GM21515 (cell line): ENCODE measurements around the gene PERP.
"Not testable (repeated sequence)": the region's sequence is repeated elsewhere in the genome, so short reads cannot be mapped to it uniquely, and the experiment has no call there.

Experiments used
- ATAC-seq: cut with Tn5 transposase; IDR thresholded peaks from one replicate; pipeline ENCODE4 v1.9.1; 2021; ENCODE audit not compliant: unreplicated experiment

The PERP gene

DNA sequence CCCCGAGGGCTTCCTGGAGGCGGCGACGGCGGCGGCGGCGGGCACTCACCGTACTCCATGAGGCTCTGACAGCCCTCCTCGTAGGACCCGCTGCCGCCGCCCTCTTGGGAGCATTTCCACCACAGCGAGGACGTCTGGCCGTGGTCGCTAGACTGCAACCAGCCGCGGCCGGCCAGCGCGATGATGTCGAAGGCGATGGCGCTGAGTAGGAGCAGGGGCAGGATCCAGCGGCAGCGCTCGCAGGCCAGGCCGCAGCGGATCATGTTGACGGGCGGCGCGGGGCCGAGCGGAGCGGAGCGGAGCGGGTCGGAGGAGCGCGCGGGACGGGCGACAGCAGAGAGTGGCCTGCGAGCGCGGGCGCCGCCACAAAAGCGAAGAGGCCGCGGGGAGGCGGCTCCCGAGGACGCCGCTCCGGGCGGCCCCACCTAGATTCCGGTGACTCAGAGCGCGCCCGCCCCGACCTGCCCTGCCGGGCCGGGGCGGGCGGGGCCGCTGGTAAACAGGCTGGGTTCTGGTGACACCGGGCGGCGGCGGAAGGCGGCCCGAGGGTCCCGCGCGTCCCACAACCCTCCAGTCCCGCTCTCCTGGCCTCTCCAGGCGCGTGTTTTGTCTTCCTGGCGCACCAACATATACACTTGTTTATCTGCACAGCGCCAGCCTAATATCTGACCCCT, at the start of gene PERP:
Gene PERP, minus strand, starts transcription at position 342 of the 674 bp plus-strand sequence. Its CDS starts 79 bp downstream, at position 263.
- peak; percentile 74 for ATAC-seq

DNA sequence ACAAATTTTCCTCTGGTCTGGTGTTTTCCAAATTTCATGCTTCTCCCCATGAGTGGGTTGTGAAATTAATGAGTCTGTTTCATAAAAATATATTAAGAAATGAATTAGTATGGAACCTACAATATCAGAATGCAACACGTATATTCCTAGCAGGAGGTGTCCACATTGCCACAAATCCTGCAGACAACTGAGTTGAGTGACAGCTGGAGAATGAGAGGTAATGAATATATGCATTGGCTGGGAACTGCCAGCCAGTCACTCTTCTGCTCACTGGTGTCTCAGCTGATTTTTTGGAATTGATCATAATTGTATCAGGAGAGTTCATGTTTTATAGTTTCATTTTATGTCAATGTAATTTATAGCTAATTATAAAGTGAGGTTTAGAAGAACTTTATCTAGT, 48.2 kb upstream of the PERP start:
- no peak for ATAC-seq

DNA sequence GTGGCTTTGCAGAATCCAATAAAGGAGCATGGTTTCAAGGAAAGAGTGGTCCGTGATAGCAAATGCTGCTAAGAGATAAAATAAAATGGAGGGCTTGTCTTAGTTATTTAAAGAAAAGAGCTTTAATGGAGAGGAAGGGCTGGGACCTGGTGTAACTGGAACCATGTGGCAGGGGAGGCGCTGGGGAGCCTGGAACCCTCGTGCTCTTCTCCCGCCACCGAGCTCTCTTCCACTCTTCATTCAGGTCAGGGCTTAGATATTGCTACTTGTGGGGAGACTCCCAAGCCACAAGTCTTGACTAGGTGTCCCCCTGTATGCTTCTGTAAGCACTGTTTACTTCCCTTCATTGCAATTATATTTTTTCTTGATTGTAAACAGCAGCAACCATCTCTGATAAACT, 39.3 kb upstream of the PERP start:
- no peak for ATAC-seq

DNA sequence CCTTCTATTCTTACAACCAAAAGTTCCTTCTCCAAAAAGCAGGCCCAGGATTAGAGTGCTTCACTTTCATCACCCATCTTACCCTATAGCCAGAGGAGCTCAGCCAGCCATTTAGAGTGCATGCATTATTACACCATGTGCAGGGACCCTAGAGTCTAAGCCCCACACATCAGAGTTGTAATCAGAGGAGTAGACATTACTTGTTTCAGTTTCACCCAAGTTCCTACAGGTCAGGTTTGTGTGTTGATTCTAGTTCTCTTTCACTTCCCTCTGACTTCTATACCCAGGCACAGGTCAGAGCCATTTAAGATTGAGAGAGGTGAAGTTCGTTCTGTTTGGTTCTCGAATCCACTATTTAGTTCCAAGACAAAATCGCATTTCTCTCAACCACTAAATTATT, 38.2 kb upstream of the PERP start:
- peak; percentile 74 for ATAC-seq

DNA sequence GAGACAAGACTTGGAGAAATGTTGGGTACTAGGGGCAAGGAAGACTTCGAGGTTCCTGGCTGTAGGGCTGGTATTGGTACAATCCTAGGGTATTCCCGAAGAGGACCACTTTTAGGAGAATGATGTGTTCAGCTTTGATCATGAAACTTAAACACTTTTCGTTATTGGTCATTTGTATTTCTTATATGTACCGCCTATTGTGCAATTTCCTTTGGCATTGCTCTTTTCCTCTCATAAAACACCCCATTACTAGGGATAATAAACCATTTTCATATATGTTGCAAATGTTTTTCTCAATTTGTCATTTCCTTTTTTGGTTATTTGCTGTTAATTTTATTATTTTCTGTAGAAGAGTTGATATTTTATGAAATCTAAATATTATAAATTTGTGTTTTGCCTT, 35.6 kb upstream of the PERP start:
- ATAC-seq = no peak

DNA sequence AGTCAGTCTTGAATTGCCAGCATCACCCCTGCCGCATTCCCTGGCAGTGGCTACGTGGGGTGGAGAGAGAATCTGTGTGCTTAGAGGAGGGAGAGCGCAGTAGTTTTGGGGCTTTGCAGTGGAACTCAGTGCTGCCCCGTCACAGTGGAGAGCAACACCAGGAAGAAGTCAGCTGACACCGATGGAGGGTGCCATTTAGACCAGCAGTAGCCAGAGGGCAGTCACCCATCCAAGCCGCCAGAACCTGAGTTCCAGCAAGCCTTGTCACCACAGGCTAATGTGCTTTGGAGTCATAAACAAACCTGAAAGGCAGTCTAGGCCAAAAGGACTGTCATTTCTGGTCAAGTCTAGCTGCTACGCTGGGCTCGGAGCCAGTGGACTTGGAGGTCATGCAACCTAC, 22.0 kb upstream of the PERP start:
- no peak for ATAC-seq

DNA sequence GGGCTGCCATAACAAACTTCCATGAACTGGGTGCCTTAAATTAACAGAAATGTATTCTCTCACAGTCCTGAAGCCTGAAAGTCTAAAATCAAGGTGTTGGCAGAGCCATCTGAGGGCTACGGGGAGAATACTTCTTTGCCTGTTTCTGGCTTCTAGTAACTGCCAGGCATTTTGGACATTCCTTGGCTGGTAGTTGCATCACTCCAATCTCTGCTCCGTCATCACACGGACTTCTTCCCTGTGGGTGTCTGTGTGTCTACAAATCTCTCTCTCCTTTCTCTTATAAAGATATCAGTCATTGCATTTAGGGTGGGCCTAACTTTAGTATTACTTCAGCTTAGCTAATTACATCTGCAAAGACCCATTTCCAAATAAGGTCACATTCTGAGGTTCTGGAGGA, 20.9 kb upstream of the PERP start:
- no peak for ATAC-seq

DNA sequence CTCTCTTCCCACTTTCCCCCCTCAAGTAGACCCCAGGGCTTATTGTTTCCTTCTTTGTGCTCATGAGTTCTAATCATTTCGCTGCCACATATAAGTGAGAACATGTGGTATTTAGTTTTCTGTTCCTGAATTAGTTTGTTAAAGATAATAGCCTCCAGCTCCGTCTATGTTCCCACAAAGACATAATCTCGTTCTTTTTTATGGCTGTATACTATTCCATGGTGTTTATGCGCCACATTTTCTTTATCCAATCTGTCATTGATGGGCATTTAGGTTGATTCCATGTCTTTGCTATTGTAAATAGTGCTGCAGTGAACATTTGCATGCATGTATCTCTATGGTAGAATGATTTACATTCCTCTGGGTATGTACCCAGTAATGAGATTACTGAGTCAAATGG, 16.9 kb upstream of the PERP start:
- ATAC-seq = no peak

DNA sequence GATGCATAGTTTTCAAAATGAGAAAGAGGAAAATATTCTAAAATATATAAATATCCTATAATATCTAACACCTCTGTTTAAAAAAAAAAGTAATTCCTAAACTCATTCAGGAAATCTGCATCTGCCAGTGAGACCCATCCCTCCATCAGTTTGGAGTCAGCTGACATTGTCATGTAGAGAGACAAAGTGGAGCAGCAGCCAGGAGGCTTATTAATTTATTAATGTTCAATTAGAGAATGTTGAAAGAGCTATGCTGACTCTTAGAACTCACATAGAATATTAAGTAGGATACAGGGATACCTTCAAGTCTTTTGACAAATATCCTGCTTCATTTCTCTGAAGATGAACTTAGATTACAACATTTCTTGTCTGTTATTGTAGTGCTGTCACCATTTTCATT, 12.8 kb upstream of the PERP start:
- ATAC-seq = no peak

DNA sequence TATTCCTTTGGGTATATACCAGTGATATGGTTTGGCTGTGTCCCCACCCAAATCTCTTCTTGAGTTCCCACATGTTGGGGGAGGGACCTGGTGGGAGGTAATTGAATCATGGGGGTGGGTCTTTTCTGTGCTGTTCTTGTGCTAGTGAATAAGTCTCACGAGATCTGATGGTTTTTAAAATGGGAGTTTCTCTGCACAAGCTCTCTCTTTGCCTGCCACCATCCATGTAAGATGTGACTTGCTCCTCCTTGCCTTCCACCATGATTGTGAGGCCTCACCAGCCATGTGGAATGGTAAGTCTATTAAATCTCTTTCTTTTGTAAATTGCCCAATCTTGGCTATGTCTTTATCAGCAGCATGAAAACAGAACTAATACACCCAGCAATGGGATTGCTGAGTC, 12.0 kb upstream of the PERP start:
- ATAC-seq = not testable (repeated sequence)

DNA sequence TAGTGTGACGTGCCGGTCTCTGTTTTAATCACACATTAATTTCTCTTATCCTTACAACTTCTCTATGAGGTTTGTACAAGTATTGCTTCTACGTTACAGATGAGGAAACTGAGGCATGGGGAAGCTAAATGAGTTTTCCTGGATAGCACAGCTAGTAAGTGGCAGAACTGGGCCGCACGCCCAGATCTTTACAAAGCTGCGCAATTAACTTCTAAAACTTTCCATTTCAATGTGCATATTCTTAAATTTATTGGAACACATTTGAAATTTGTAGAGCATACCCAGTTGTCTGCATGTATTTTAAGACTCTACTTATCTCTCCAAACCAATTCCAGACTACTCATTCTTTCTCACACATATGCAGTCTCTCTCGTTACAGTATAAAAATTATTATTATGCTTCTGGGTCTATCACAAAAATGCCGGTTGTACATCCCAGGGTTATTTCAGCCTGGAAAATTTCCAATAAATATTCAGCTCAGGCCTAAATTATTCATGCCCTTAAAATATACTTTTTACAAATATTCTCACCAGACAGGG, 10.2 kb upstream of the PERP start:
- ATAC-seq = no peak

DNA sequence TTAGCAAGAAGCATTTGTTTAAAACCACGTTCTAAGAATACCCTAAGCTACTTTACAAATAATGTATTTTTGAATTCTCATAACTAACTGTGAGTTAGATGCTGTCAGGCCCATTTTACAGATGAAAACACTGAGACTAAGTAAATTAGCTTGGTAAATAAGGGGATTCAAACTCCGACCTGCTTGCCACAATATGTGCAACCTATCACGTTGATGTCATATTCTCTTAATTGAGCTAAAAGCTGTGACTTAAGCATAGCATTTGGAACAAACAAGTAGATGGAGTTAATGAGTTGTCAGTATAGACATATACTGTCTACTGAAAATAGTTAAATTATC, 9.4 kb upstream of the PERP start:
- no peak for ATAC-seq

DNA sequence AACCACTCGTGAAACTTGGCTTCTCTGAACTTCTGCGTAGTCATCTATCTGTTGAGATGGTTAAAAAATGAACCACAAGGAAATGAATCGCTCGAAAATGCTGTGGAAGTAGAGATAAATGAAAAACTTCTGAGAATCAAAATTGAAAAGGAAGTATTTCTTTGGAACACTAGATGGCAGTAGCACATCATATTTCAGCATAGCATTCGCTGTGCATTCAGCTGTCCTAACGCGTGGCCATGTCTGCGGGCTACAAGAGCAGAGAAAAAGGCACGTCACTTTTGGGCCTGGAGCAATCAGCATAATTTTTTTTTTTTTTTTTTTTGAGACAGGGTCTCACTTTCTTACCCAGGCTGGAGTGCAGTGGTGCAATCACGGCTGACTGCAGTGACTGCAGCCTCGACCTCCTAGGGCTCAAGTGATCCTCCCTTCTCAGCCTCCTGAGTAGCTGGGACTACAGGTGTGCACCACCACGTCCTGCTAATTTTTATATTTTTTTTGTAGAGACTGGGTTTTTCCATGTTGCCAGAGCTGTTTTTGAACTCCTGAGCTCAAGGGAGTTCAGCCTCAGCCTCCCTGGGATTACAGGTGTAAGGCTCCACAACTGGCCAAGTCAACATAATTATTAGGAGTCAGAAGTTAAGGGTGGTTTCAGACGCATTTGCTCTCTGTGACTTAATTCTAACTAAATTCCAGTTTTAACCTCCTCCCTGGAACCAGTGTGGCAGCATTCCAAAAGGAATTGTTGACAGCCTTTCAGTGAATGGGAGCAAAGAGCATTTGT, 8.8 kb upstream of the PERP start:
- ATAC-seq = peak; percentile 82

DNA sequence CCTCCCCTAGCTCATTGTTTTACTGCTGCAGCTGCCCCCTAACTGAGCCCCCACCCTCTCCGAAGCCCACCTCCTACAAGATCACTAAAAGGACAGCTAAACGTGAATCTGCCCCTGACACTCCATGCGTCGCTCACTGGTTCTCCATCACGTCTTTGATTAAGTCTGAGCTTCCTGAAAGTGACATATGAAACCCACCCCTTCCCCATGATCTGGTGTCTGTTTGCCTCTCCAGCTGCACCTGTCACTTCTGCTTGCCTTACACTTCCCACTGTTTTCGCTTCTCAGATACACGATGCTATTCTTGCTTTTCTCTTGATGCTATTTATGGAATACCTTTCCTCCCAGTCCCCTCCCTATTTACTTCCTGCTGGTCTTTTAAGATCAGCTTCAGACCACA, 8.0 kb upstream of the PERP start:
- ATAC-seq = no peak

DNA sequence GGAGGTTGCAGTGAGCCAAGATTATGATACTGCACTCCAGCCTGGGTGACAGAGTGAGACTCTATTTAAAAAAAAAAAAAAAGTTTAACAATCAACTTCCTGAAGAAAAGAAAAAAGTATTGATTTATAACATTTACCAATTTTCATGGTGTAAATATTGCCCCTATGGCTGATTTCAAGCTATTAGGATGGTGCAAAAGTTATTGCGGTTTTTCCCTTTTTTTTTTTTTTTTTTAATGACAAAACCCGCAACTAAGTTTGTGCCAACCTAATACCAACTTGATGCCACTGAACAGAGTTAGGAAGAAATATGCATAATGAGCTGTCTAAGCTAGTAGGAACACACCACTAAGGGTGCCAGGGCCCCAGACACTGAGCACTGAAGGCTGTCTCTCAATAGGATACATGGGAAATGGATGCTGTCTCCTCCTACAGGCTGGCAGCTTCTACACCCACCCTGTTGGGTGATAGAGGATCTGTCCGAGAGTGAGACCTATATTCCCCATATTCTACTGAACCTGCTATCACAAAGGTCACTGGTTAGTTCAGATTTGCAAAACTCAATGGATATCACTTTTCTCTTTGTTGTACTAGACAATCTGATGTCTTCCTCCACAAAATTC, 6.5 kb upstream of the PERP start:
- ATAC-seq = no peak

DNA sequence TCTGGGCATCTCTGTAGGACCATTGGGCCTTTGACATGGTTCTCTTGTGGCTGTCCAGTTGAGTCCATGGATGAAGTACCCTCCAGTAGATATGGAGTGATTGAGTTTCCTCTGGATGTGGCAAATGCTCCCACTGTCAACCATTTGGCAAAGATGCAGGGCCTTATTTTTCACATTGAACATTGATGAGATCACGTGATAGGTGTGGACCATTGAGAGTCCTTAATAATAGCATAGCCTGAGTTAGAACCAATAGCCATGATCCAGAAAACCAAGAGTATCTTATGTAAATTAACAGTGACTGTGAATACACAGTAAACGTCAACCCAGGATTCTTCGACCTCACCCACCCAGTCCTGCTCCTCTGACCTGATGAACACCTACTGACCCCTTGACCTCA, 3.0 kb upstream of the PERP start:
- ATAC-seq = no peak

DNA sequence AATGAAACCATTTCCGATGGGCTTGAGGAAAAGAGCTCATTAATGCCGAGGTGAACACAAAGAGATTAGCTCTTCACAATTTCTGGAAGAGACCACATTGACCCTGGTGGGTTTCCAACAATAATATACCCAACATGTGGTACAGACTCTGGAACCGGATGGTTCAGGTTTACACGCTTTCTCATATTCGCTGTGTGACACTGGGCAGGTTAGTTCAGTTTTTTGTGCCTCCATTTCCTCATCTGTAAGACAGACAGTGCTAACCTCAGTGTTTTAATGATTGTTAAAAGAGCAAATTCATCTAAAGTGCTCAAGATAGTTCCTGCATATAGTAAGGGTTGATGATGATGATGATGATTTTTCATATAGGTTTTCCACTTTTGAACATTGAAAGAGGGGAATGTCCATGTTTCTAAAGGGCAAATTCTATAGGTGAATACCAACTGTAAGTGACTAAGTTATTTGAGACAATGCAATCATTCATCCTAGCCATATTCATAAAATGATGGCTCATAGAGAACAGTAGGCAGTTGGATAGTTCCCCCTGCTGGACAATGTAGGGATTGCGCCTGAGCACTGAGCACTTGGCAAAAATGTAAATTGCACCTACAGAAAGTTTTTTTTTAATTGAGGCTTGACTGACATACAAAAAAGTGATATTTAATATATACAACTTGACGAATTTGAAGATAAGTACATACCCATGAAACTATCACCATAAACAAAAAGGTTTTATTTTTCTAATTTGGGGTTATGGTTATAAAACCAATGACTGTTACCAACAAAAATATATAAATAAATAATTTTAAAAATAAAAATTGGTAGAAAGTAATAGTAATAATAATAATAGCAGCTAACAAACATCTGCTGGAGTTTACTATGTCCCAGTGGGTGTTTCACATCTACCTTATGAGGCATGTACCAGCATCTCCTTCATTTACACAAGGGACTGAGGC, 2.1 kb upstream of the PERP start:
- peak; percentile 60 for ATAC-seq

DNA sequence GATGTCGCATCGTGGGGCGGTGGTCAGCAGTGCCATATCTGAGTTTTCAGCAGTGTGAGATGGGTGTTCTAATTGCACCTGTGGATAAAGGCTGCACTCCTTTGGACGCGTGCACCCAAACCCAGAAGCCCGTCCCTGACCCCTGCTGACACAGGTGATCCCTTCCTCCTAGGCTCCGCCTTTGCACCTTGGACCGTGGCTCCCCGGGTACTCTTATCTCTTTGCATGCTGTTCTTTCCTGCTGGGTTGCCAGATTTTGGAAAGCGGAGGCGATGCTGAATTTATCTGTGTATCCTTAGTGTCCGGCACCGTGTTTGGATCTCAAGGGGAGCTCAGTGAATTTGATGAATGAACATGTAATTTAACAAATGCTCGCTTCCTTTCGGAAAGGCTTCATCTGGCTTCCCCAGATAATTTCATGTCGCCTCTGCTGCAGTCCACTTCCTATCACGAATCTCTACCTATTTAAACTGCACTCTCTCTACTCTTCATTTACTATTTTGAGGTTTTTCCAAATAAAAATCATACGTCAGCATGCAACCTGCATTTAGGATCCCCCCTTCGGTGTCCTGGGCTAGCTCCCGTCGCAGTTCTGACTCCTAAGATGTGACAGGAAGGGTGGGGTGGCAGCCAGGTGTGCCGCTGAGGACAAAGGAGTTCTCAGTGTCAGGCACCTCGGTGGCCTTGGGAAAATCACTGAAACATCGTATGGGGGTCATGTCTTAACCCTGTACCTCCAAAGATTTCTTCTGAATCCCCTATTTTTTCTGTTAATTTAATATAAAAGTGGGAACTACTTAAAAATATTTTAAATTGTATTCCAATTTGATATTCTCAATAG, 753 bp upstream of the PERP start:
- ATAC-seq = no peak

DNA sequence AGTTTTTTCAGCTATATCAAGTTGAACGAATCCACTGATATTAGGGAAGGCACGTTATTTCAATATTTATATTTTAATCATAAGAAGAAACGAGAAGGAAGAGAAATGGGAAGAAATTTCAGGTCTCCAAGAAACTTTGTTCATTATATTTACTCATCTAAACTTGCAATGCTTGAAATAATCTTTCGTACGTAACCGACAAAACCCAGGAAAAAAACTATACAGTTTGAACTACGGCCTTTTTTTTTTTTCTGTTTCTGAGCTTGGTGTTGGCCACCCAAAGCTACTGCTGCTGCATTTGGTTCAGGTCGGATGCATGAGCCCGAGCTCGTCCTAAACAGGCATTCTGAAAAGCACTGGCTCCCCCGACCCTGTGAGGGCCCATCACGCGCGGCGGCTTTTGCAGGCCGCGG, 548 bp downstream of the PERP start:
- ATAC-seq = no peak
